ES-I3 (cell line): ENCODE results near the gene KCTD4.
"Not testable (repeated sequence)": the region's sequence is repeated elsewhere in the genome, so short reads cannot be mapped to it uniquely, and the experiment has no call there.

Experiments
- H3K36me3 ChIP-seq: 2 replicates; pipeline ENCODE4 v1.6.1; 2013; ENCODE audit warnings: mild to moderate bottlenecking, low read length, control low read depth, moderate library complexity; ENCODE audit not compliant: insufficient read depth
- H3K4me1 ChIP-seq: 2 replicates; pipeline ENCODE4 v1.6.1; 2013; ENCODE audit warnings: mild to moderate bottlenecking, control low read depth, low read length; ENCODE audit not compliant: insufficient read depth
- H3K9ac ChIP-seq: 2 replicates; pipeline ENCODE4 v1.6.1; 2013; ENCODE audit warnings: low read depth, mild to moderate bottlenecking, low read length, moderate library complexity
- H3K9me3 ChIP-seq: 2 replicates; pipeline ENCODE4 v1.6.1; 2013; ENCODE audit warnings: mild to moderate bottlenecking, low read length, moderate library complexity; ENCODE audit not compliant: control insufficient read depth, insufficient read depth

The KCTD4 gene

DNA sequence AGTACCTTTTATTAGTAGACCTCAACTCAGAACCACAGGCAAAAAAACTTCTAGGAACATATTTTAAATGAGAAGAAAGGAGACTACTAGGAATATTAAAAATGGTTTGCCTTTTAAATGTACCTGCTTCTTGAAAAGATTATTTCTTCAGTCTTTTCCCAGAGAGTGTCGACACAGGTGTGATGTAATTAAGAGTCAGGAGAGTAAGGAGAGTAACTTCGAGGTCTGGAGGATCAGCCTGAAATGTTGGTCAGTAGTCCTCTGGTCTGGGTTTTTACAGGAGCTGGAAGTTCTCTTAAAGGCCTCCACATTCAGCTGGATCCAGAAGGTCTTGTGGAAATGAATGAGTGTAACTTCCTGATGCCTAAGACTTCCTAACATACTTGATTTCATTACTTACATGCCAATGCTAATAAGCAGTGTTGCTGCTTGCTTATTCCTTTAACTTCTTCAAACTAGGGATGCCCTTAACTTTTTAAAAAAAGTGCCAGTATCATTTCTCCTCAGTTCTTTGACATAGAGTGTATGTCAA, at the start of gene KCTD4:
KCTD4 (minus strand) TSS at position 345 of the 532 bp plus-strand sequence. CDS start 6,478 bp downstream, outside the sequence.
- H3K4me1 ChIP-seq = no peaks in the 10 kb centered on the region
- H3K9ac ChIP-seq = no peak within 1 kb of the TSS
- no peaks in the 10 kb centered on the region for H3K9me3 ChIP-seq
- H3K36me3 ChIP-seq = no peaks in the 10 kb centered on the region

- no peak overlapping the region for H3K9ac ChIP-seq
- H3K36me3 ChIP-seq = no peaks in the 10 kb centered on the region
- H3K4me1 ChIP-seq = no peaks in the 10 kb centered on the region
- H3K9me3 ChIP-seq = no peaks in the 10 kb centered on the region
Observed at GRCh38 chr13:45249662-45250061, 48.8 kb upstream of the KCTD4 start.

DNA sequence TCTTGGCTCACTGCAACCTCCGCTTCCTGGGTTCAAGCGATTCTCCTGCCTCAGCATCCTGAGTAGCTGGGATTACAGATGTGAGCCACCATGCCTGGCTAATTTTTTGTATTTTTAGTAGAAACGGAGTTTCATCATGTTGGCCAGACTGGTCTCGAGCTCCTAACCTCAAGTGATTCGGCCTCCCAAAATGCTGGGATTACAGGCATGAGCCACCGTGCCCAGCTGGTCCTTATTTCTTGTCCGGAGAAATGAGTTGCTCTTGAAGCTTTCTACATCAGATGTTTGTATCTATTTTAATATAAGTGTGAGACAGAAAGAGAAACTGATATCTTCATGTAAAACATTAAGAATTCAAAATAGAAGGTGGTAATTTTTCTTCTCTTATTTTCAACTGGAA, 43.9 kb upstream of the KCTD4 start:
- not testable (repeated sequence) for H3K9ac ChIP-seq, H3K4me1 ChIP-seq, H3K9me3 ChIP-seq, H3K36me3 ChIP-seq

DNA sequence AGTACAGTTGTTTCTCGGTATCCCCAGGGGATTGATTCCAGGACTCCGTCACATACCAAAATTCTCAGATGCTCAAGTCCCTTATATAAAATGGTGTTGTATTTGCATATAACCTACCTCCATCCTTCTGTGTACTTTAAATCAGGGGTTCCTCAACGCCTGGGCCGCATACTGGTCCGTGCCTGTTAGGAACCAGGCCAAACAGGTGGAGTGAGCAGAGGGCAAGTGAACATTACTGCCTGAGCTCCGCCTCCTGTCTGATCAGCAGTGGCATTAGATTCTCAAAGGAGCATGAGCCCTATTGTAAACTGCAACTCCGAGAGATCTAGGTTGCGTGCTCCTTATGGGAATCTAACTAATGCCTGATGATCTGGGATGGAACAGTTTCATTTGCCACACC, 42.2 kb upstream of the KCTD4 start:
- Histone ChIP-seq H3K4me1 (no peaks in the 10 kb centered on the region), H3K9ac (no peak overlapping the region), H3K9me3 (no peaks in the 10 kb centered on the region), H3K36me3 (no peaks in the 10 kb centered on the region)

- H3K9ac ChIP-seq = no peak overlapping the region
Observed at GRCh38 chr13:45242524-45242923, 41.7 kb upstream of the KCTD4 start.

DNA sequence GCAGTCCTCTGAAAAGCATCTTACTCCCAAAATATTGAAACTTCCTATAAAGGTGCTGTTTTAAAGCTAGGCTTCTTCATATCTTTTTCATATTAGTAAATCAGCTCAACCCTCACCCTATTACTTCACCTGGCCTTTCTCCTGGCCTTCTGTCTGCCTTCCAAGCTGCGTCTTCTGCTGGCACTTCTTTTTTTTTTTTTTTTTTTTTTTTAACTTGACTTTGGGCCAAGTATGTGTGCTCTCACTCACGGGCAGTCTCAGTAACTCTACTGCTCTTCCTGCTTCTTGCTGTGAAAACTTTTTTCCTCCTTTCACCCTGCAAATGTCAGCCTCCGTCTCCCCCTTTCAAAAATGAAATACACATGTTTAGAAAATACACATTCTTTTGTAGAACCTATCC, 41.2 kb upstream of the KCTD4 start:
- Histone ChIP-seq H3K36me3 (no peaks in the 10 kb centered on the region), H3K9me3 (no peaks in the 10 kb centered on the region), H3K4me1 (no peaks in the 10 kb centered on the region), H3K9ac (no peak overlapping the region)

More at GRCh38 chr13:45242524-45242923, 41.7 kb upstream of the KCTD4 start:
- H3K36me3 ChIP-seq = no peaks in the 10 kb centered on the region
- no peaks in the 10 kb centered on the region for H3K9me3 ChIP-seq
- no peaks in the 10 kb centered on the region for H3K4me1 ChIP-seq

DNA sequence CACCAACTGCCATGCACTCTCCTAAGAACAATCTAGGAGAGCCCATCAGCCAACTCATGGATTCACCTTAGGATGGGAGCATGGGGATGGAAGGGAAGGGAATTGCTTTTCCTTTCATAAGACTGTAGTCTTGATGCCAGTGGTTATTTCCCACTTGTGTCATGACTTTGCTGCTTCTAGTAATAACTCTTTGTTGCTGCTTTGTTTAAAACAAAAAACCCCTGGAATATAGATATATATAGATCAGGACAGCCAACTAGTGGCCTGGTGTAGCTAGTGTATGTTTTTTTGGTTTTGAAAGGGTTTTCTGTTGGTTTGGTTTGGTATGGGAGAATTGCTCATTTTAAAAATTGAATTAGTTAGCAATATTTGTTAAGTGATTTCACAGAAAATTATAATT, 39.3 kb upstream of the KCTD4 start:
- Histone ChIP-seq H3K9me3 (no peaks in the 10 kb centered on the region), H3K36me3 (no peaks in the 10 kb centered on the region), H3K4me1 (no peaks in the 10 kb centered on the region), H3K9ac (no peak overlapping the region)

DNA sequence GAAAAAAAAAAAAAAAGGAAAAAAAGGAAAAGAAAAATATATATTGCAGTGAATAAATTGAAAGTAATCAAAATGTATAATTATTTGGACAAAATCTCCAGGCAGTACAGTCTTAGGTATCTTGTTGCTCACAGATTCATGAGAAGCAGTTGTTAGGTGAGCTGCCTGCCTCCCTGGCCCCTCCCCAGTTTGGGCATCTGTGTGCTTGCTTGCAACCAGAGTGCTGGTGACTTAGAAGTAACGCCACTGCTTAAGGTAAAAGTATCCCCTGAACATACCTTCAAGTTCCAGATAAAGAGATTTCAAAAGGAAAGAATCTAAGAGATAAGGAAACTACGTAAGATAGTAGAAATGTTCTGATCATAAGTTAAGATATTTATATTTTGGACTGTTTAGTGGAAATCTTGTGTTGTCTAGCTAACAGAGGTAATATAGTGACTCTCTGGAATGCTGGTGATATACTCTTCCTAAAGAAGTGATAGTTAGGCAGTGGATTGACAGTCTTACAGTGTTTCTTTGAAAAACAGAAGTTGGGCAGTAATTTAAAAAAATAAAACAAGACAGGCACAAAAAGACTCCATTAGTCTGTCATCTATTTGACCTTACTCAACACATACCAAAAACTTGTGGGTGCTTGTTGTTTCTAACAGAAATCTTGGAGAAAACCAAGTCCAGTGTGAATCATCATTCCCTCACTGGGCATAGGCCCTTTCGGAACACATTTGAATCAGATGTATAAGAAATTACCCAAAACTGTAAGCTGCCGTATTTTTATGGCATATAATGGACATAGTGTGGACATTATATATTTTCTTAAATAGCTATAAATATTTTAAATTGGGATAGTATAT, 38.3 kb upstream of the KCTD4 start:
- Histone ChIP-seq H3K36me3 (no peaks in the 10 kb centered on the region), H3K9me3 (no peaks in the 10 kb centered on the region), H3K4me1 (no peaks in the 10 kb centered on the region), H3K9ac (no peak overlapping the region)

GRCh38 chr13:45232591-45232990, 31.7 kb upstream of the KCTD4 start:
- H3K4me1 ChIP-seq = no peaks in the 10 kb centered on the region

DNA sequence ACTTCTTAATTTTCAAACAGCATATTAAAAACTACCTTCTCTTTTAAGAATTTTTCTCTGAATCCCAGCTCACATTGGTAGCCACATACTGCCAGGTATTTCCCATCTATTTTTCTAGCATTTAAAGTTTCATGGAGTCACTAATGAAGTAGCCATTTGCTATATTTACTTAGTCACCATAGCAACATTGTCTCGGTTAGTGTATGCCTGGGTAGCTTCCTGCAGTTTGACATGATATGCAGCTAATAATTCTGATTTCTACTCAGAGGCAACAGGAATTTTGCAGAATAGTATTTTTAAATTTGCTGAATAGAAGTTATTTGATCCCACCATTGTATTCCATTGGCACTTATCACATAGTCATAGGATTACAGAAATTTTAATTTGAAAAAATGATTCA, 30.9 kb upstream of the KCTD4 start:
- H3K9ac ChIP-seq = no peak overlapping the region
- no peaks in the 10 kb centered on the region for H3K9me3 ChIP-seq
- H3K36me3 ChIP-seq = no peaks in the 10 kb centered on the region
- H3K4me1 ChIP-seq = no peaks in the 10 kb centered on the region

More at GRCh38 chr13:45232591-45232990, 31.7 kb upstream of the KCTD4 start:
- H3K9ac ChIP-seq = no peak overlapping the region
- H3K36me3 ChIP-seq = no peaks in the 10 kb centered on the region
- no peaks in the 10 kb centered on the region for H3K9me3 ChIP-seq

DNA sequence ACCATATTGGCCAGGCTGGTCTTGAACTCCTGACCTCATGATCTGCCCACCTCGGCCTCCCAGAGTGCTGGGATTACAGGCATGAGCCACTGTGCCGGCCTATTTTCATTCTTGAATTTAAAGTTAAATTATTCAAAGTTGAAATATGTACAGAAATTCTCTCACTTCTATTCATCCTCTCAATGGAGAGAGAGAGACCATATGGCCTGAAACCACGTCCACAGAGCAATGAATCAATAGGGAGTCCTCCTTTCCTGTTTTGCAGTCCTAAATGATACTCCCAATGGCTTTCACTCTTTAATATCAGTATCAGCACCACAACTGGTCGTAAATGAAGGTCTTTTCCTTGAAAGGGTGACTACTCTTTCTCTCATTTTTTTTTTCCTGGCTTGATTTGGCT, 30.5 kb upstream of the KCTD4 start:
- Histone ChIP-seq H3K36me3 (no peaks in the 10 kb centered on the region), H3K9ac (no peak overlapping the region), H3K4me1 (no peaks in the 10 kb centered on the region), H3K9me3 (no peaks in the 10 kb centered on the region)

DNA sequence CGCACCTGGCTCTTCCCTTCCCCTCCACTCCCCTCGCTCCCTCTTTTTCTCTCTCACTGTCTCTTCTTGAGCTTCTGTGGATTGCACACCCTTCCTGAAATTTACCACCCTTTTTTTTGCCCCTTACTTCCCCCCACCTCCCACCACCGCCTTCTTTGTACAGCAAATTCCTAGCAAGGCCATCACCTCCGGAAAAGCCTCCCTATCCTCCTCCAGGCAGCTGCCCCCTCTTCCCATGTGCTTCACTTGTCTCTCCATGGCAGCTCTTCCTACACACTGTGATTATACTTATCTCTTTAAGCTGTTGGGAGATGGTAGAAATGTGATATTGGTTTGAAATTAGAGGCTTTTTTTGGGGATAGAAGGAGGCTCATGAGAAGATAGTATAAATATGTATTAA, 28.3 kb upstream of the KCTD4 start:
- H3K36me3 ChIP-seq = no peaks in the 10 kb centered on the region
- no peaks in the 10 kb centered on the region for H3K9me3 ChIP-seq
- peaks cover 4% of the 10 kb centered on the region; the same call in 1 of the 2 replicates for H3K4me1 ChIP-seq
- no peak overlapping the region for H3K9ac ChIP-seq

DNA sequence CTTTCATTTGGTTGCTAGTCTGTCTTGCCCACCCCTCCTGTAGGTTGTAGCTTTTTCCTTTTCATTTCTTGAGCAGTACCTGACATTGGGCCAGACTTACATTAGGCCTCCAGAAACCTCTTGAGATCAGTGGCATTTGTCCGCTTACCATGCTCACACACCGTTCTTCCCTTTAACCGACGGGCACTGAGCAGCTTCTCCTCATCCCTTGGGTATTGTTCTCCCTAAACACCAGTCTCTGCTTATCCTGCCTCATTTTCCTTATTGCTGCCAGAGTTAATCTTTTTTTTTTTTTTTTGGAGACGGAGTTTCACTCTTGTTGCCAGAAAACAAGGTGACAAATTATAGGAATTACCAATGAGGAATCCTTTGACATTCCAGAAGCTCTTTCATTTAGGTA, 27.2 kb upstream of the KCTD4 start:
- Histone ChIP-seq H3K36me3 (no peaks in the 10 kb centered on the region), H3K4me1 (peaks cover 4% of the 10 kb centered on the region; the same call in 1 of the 2 replicates), H3K9me3 (no peaks in the 10 kb centered on the region), H3K9ac (no peak overlapping the region)

DNA sequence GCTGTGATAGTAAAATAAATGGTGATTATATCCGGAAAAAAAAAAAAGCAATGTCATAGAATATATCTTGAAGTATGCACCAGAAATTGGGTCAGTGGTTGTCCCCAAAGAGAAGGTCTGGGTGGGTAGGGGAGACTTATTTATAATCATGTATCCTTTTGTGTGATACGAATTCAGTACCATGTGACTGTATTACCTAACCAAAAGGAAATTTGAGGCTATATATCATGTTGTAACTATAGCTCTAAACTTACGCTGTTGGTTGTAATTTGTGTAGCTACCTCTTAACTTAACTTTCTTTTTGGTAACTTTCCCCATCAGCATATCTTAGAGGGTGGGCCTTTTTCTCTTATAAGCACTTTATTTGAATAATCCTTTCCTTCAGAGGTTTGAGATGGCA, 25.2 kb upstream of the KCTD4 start:
- Histone ChIP-seq H3K9me3 (no peaks in the 10 kb centered on the region), H3K9ac (no peak overlapping the region), H3K36me3 (no peaks in the 10 kb centered on the region; the same call in 1 of the 2 replicates), H3K4me1 (peaks cover 4% of the 10 kb centered on the region; the same call in 1 of the 2 replicates)

DNA sequence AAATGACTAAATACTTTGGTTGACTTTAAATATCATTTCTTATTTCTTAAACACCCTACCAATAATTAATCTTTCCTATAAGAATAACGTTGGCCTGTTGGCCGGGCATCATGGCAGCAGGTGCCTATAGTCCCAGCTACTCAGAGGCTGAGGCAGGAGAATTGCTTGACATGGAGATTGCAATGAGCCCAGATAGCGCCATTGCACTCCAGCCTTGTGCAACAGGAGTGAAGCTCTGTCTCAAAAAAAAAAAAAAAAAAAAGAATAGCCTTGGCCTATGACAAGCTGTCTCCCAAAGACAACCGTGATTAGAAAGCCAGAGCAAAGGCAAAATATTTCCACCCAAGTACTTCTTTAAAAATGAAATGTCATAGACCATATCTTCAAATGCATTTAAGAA, 24.5 kb upstream of the KCTD4 start:
- Histone ChIP-seq H3K4me1 (peaks cover 4% of the 10 kb centered on the region; the same call in 1 of the 2 replicates), H3K9ac (no peak overlapping the region), H3K36me3 (no peaks in the 10 kb centered on the region; the same call in 1 of the 2 replicates), H3K9me3 (no peaks in the 10 kb centered on the region)
